ENCODE data around the gene IGSF9B. TPM values are rescaled to one million over a fixed set of nuclear protein-coding genes. Genes with fewer than 3 reads are reported as not detected.

Gene IGSF9B
- total RNA-seq, 1 donor from 2014 or later = 91.8 TPM

DNA sequence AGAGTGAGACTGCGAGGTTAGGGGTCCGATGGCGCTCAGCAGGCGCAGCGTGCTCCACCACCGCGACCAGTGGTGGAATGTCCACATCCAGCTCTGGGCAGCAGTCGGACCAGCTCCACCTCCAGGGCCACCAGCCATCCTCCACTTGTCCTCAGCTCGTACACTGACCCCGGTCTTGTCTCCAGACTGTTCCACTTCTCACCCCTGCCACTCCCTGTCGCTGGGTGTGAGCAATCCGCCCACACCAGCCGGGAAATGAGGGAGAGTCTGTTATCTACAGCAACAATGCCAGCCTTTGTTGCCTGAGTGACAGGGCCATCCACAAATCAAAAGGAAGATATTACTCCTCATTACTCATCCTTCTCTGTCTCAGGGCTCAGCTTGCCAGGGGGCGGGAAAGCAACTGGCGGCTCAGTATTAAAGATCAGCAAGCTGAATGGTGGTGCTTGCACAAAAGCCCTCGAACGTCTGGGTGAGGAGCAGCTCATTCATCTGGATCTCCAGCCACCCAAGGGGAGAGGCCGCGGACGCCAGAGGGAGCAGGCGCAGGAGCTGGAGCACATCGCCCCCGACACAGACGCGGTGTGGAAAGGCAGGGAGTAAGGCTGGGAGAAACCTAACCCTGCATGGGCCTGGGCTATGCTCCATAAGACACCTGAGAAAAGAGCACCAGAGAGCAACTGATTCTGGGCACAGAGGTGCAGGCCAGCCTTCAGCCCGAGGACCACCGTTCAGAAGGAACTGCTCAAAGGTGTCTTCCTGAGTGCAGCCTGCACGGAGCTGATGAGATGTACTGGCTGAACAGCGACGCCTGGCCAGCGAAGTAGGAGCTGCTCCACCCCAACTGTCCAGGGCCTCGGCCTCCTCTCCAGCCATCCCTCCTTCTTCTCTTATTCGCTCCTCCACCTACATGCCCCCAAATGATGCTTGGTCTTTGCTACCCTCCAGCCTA lies 21.9 kb downstream of the IGSF9B start:
- no peak for DNase-seq
- no peak overlapping the region for H3K4me3 Mint-ChIP-seq
- no peaks in the 10 kb centered on the region for H3K27me3 Mint-ChIP-seq
- H3K36me3 Mint-ChIP-seq (ENCODE audit: low read depth) = peaks cover 63% of the 10 kb centered on the region
- intact Hi-C loops (cut with micrococcal nuclease) = no loop called here
- no peaks in the 10 kb centered on the region for H3K9me3 Mint-ChIP-seq
- peaks cover 24% of the 10 kb centered on the region for H3K4me1 Mint-ChIP-seq
- H3K27ac Mint-ChIP-seq = no peak overlapping the region

DNA sequence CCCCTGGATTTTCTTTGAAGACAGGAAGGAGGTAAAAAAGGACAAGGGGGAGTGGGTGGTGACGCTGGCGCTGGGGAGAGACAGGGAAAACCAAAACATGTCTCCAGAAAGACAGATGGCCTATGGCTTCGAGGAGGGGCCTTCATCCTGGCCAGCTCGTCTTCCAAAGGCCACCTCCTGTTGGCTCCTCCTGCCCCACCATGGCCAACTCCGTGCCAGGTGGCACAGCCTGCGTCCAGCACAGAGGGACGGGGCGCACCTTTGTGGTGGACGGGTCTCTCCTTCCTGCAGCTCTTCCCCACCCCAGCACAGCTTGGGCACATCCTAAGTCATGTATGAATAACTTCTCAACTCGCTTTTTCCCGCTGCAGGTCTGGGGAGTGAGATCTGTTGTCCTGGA lies 22.7 kb downstream of the IGSF9B start:
- H3K36me3 Mint-ChIP-seq (ENCODE audit: low read depth) = peaks cover 63% of the 10 kb centered on the region
- H3K4me3 Mint-ChIP-seq = no peak overlapping the region
- no peak for DNase-seq
- no peak overlapping the region for H3K27ac Mint-ChIP-seq
- intact Hi-C loops (cut with micrococcal nuclease) = no loop called here
- no peaks in the 10 kb centered on the region for H3K9me3 Mint-ChIP-seq
- peaks cover 27% of the 10 kb centered on the region for H3K4me1 Mint-ChIP-seq
- no peaks in the 10 kb centered on the region for H3K27me3 Mint-ChIP-seq

DNA sequence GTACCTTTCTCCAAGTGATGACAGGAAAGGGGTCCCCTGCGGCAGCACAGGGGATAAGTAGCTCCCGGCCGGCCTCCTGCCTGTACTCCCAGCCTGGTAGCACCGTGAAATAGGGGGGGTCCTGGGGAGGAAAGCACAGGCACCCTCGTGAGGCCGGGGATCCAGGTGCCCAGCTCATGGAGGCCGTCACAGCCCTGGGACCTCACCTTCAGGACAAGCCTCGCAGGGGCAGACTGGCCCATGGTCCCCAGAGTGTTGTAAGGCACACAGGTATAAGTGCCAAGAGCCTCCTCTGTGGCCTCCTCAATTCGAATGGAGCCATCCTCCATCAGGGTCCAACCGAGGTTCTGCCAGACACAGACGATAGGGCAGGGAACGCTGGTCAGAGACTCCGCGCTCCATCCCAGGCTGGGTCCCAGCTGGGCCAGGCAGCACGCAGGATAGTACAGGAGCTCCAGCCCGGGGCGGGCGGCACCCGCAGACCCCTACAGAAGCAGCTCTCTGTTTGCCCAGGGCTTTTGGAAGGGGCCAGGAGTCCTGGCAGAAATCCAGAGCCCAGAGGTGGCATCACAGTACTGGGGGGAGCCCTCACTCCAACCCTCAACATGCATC lies 25.2 kb downstream of the IGSF9B start:
- Mint-ChIP-seq H3K27me3 (no peaks in the 10 kb centered on the region), H3K36me3 (ENCODE audit: low read depth) (peaks cover 54% of the 10 kb centered on the region), H3K27ac (peak overlapping the region; percentile 71), H3K4me3 (no peak overlapping the region), H3K9me3 (no peaks in the 10 kb centered on the region), H3K4me1 (peaks cover 37% of the 10 kb centered on the region)
- intact Hi-C loops (cut with micrococcal nuclease) = no loop called here
- DNase-seq = no peak

DNA sequence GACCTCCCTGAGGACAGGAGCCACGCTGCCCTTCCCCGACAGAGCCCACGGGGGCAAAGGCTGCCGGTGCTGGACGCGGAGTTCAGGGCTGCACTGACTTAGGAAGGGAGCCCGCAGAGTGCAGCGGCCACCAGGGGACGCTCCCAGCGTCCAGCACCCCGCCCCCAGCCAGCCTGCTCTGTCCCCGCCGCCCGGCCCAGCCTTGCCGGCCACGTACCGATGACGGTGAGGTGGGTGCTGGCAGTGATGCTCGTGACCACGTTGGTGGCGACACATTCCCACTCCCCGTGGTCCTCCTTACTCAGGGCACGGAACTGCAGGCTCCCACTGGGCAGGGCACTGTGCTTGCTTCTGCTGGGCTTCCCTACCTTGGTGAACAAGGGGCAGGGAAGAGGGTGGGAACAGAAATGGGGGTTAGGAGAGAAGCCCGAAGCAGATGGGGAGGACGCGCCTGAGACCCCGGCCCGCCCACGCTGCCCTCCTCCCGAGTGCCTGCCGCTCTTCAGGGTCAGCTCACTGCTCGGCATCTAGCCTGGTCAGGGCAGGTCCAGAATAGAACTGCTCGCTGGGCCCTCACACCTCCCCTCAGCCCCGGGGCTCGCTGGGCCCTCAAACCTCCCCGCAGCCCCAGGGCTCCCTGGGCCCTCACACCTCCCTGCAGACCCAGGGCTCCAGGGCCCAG lies 25.9 kb downstream of the IGSF9B start:
- Mint-ChIP-seq H3K4me1 (peaks cover 37% of the 10 kb centered on the region), H3K27me3 (no peaks in the 10 kb centered on the region), H3K36me3 (ENCODE audit: low read depth) (peaks cover 51% of the 10 kb centered on the region), H3K4me3 (no peak overlapping the region), H3K27ac (peak overlapping the region; percentile 40), H3K9me3 (no peaks in the 10 kb centered on the region)
- DNase-seq = no peak
- intact Hi-C loops (cut with micrococcal nuclease) = no loop called here

DNA sequence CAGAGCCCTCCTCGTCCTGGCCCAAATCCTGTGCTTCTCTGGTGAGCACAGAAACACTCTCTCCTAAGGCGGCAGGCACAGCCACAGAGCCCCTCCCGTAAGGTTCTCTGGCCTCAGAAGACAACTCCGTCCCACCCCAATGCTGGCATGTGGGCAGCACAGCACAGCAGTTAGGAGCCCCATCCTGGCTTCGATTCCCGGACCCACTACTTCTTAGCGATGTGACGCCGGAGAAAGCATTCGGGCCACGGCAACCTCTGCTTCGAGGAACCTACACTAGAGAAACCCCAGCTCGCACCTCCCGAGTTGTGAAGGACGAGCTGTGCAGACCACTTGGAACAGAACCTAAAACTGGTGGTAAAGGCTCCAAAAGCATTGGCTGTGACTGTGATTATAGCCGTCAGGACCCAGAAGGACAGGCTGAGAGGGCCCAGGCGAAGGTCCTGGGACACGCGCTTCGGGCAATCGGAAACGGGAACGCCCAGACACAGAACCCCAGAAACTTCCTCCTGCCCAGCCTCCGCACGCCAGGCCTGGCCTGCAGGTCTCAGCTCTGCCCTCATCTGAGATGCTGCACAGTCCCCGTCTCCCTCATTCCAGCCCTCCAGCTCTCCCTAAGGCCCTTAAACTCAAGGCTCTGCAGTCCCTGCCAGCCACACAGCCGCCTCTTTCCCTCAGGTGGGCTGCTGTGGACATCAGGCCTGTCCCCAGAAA lies 26.6 kb downstream of the IGSF9B start:
- no peaks in the 10 kb centered on the region for H3K27me3 Mint-ChIP-seq
- intact Hi-C loops (cut with micrococcal nuclease) = no loop called here
- peak overlapping the region; percentile 97 for H3K27ac Mint-ChIP-seq
- DNase-seq = no peak
- H3K36me3 Mint-ChIP-seq (ENCODE audit: low read depth) = peaks cover 50% of the 10 kb centered on the region
- H3K4me1 Mint-ChIP-seq = peaks cover 37% of the 10 kb centered on the region
- peak overlapping the region; percentile 89 for H3K4me3 Mint-ChIP-seq
- H3K9me3 Mint-ChIP-seq = no peaks in the 10 kb centered on the region

DNA sequence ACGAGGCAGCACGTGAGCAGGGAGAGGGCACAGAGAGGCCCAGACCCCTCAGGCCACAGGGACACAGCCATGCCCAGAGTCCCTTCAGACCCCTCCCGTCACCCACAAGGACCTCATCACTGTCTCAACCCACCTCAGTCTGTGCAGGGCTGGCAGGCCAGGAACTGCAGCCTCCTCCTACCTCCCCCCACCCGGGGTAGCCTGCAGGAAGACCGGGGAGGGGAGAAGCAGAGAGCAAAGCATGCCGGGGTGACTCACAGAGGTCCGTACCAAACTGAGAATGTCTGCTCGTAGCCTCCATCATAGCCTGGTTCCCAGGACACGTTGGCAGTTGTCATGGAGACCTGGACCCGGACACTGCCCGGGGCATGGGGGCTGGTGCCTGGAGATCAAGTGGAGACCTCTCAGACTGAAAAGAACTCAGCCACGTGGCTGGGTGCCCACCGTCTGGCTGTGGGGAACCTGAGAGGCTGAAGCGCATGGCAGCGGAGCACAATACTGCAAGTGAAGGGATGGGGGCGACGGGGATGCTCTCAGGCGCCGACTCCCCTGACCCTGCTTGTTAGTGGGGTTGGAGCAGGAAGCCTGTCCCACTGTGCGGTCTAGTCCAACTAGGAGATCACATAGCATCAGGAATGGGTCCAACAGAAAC lies 27.2 kb downstream of the IGSF9B start:
- H3K36me3 Mint-ChIP-seq (ENCODE audit: low read depth) = peaks cover 49% of the 10 kb centered on the region
- H3K27ac Mint-ChIP-seq = peak overlapping the region; percentile 97
- peaks cover 32% of the 10 kb centered on the region for H3K4me1 Mint-ChIP-seq
- no peaks in the 10 kb centered on the region for H3K9me3 Mint-ChIP-seq
- H3K27me3 Mint-ChIP-seq = no peaks in the 10 kb centered on the region
- intact Hi-C loops (cut with micrococcal nuclease) = loop anchor here (5.0 kb wide), 2 partner anchors 293 to 348 kb away; partner anchors contain the start of genes GLB1L3, NCAPD3 and VPS26B
- peak overlapping the region; percentile 89 for H3K4me3 Mint-ChIP-seq
- peak; percentile 67 for DNase-seq

DNA sequence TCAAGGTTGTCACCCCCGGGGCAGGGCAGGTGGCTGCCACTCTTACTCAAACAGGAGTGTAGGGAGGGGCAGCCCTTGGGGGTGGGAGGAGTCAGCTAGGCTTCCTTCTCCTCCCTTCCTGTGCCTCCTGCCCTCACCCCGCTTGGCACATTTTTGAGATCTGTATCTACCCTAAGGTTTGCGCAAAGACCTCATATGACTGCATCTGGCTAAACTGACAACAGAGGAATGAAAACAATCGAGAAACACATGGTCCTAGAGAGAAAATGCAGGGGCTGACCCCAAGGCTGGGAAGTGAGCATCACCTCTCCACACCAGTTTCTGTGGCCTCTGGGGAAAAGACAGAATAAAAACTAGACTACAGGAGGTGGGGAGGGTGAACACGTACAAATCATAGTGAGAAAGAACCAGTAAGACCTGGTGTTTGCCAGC lies 28.1 kb downstream of the IGSF9B start:
- H3K27ac Mint-ChIP-seq = peak overlapping the region; percentile 97
- H3K4me1 Mint-ChIP-seq = peaks cover 35% of the 10 kb centered on the region
- no peaks in the 10 kb centered on the region for H3K27me3 Mint-ChIP-seq
- peak; percentile 90 for DNase-seq
- H3K9me3 Mint-ChIP-seq = no peaks in the 10 kb centered on the region
- H3K36me3 Mint-ChIP-seq (ENCODE audit: low read depth) = peaks cover 54% of the 10 kb centered on the region
- intact Hi-C loops (cut with micrococcal nuclease) = loop anchor here (1.0 to 5.0 kb wide), 5 partner anchors 17 to 349 kb away; partner anchors contain the start of genes GLB1L3, NCAPD3 and VPS26B
- H3K4me3 Mint-ChIP-seq = peak overlapping the region; percentile 89

DNA sequence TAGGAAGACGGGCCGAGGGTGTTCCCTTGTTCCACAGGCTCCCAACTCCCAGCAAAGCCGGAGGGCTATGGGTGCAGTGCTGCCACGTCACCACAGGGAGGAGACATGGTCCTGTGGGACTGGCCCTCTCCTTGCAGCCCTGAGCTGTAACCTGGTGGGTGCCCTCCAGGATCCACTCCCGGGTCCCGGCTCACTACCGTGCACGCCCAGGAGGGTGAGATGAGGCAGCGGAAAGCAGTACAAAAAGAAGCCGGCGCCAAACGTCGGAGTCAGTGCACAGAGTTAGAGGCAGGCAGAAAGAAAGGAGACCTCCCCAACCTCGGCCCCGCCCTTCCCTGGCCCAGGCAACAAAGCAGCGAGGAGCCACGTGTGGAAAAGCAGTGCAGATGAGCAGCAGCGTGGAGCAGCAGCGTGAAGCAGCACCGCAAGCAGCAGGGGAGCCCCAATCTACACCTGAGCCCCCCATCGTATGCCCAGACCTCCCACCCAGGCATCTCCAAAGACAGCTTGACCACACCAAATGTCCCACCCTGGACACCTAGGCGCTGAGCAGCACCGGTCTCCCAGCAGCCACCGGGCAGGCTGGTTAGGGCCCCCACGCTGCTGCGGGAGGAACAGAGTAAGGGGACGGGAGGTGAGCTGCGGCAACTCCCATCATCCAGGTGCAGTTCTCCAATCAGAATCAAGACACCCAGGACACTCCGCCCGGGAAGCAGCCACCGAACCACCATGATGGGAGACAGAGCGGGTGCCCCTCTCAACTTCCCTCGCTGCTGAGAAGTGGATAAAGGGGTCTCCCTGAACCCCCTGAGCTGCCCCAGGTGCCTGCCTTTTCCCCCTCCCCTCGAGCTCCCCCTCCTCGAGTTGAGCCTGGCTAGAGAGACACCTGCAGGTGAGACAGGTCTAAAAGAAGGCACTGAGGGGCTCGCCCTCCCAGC lies 28.8 kb downstream of the IGSF9B start:
- DNase-seq = peak; percentile 92
- no peaks in the 10 kb centered on the region for H3K27me3 Mint-ChIP-seq
- H3K4me3 Mint-ChIP-seq = peak overlapping the region; percentile 89
- H3K9me3 Mint-ChIP-seq = no peaks in the 10 kb centered on the region
- intact Hi-C loops (cut with micrococcal nuclease) = loop anchor here (1.0 to 5.0 kb wide), 6 partner anchors 17 to 349 kb away; partner anchors contain the start of genes GLB1L3, NCAPD3 and VPS26B
- H3K4me1 Mint-ChIP-seq = peaks cover 34% of the 10 kb centered on the region
- peak overlapping the region; percentile 97 for H3K27ac Mint-ChIP-seq
- peaks cover 56% of the 10 kb centered on the region for H3K36me3 Mint-ChIP-seq (ENCODE audit: low read depth)

DNA sequence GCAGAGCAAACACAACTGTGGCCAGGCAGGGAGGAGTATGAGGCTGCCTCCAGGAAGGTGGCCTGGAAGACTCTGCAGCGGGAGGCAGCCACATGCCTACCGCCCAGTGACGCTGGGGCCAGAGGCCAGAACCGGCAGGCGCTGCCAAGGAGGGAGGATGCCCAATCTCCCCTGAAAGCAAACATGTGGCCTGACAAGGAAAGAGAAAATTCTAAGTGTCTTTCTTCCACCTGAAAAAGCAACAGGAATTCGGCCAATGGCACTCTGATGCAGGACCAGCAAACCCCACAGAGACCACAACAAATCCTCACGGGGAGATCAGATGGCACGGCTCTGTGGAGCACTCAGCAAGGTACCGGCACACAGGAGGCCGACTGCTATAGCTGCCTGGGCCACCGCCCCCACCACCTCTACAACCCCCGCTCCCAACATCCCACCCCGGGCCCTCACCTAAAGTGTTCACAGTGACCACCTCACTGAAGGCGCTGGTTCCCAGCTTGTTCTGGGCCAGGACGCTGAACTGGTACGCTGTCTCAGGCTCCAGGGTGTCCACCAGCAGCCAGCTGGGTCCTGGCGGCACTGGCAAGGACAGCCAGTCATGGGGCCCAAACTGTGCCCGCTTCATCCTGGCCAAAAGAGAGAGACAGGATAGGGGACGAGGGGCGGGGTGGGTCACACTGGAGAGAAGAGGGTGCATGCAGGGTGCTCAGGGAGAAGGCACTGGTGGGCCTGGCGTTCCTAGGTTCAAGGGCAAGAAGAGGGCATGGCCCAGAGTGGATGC lies 30.1 kb downstream of the IGSF9B start:
- intact Hi-C loops (cut with micrococcal nuclease) = loop anchor here (1.0 to 5.0 kb wide), 3 partner anchors 213 to 351 kb away; partner anchors contain the start of genes GLB1L3, NCAPD3 and VPS26B
- Mint-ChIP-seq H3K27ac (peak overlapping the region; percentile 25), H3K9me3 (no peaks in the 10 kb centered on the region), H3K4me3 (no peak overlapping the region), H3K36me3 (ENCODE audit: low read depth) (peaks cover 63% of the 10 kb centered on the region), H3K4me1 (peaks cover 31% of the 10 kb centered on the region), H3K27me3 (no peaks in the 10 kb centered on the region)
- no peak for DNase-seq

DNA sequence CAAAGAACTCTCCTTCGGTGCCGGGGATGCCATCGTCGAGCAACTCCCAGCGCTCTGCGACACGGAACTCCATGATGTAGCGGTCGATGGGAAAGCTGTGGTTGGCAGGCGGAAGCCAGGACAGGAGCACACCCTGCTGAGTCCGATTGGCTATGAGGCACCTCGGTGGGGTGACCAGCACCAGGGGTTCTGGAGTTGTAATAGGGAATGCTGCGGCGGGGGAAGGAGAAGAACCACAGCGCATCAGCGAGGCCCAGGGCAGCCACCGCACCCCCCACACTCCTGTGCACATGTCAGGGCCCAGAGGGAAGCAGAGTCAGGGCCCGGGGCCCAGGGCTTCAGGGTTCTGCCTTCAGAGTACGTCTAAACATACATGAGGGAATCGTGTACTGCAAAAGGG lies 31.0 kb downstream of the IGSF9B start:
- Mint-ChIP-seq H3K27ac (peak overlapping the region; percentile 62), H3K4me1 (peaks cover 31% of the 10 kb centered on the region), H3K9me3 (no peaks in the 10 kb centered on the region), H3K27me3 (no peaks in the 10 kb centered on the region), H3K36me3 (ENCODE audit: low read depth) (peaks cover 67% of the 10 kb centered on the region), H3K4me3 (no peak overlapping the region)
- intact Hi-C loops (cut with micrococcal nuclease) = loop anchor here (5.0 kb wide), 2 partner anchors 297 to 352 kb away; partner anchors contain the start of genes GLB1L3, NCAPD3 and VPS26B
- no peak for DNase-seq

DNA sequence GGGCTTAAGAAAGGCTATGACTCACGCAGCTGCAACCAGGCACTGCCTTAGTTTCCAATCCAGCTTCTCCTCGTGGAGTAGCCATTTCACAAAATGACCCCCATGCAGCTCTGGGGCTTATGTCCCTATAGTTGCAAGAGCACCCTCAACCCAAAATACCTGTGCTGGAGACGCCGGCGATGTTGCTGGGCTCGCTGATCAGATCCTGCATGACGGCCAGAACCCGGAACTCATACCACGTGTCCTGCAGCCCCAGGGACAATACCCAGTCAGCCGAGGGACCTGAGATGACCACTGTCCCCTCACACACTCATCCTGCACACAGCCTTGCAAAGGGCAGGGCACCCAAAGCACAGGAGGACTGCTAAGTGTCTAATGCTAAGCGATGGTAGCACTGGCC lies 32.1 kb downstream of the IGSF9B start:
- Mint-ChIP-seq H3K9me3 (no peaks in the 10 kb centered on the region), H3K27me3 (no peaks in the 10 kb centered on the region), H3K27ac (no peak overlapping the region), H3K36me3 (ENCODE audit: low read depth) (peaks cover 59% of the 10 kb centered on the region), H3K4me1 (peaks cover 25% of the 10 kb centered on the region), H3K4me3 (no peak overlapping the region)
- intact Hi-C loops (cut with micrococcal nuclease) = loop anchor here (5.0 kb wide), 2 partner anchors 298 to 353 kb away; partner anchors contain the start of genes GLB1L3, NCAPD3 and VPS26B
- DNase-seq = no peak
